ENCODE data around the gene CIRBP. TPM values are rescaled to one million over a fixed set of nuclear protein-coding genes. Genes with fewer than 3 reads are reported as not detected.
A peak's percentile ranks its signal among the peaks of the same experiment; 100 is the strongest.

The CIRBP gene
- total and polyA plus RNA-seq, 2 of the 13 experiments (the other 11 are each of a cell fraction or from before 2014, with no cell fraction given): 133 to 140 TPM

DNA sequence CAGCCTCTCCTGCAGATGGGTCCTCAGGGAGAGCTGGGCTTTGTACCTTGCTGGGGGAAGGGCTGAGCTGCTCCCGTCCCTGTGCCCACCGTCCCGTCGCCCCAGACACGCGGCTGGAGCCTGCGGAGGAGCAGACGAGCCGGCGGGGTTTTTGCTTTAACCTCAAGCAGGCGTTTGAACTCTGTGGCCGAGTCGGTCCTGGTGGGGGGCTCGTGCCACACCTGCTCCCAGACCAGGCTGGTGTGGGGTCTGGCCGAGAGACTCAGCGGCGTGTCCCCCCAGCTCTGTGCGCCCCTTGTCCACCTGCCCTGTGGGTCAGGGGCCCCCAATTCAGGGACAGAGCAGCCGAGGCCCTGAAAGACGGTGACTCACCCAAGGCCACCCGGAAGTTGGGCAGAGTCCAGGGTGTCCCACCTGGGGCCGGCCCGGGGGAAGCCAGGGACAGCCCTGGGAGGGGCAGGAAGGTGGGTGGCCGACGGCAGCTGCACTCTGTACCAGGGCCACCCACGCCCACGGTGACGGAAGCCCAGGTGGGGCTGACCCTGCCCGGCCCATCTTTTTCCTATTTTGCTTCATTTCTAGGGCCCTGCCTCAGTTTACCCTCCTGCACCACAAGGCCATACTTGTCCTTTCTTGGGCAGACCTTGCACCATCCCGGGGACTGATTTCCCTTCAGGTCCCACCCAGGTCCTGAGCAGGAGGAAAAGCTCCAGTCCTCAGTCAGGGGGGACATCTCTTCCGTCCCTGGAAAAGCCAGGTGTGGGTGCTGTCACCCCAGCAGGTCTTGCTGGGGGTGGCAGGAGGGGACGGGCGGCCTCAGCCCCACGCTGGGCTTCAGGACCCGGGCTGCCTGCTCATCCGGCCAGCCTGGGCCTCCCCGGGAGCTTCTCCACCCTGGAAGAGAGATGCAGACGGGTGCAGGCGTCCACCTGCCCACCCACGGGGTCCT, 21.8 kb downstream of the CIRBP start (continued):
- 0 out of 2 replicates have a peak, but pooled peaks have one; percentile 7 for TF ChIP-seq ZNF724P (CRISPR knock-in tag; IDR thresholded peaks at IDR 0.05; ENCODE audit: borderline replicate concordance)
- peak; percentile 53; the same call in 1 of the 2 replicates for TF ChIP-seq ZNF143 (CRISPR knock-in tag; IDR thresholded peaks at IDR 0.05)
- TF ChIP-seq SRSF1 (optimal IDR thresholded peaks at IDR 0.05; ENCODE audit: low read depth, low read length): no peak
- peak; percentile 75; the same call in 1 of the 2 replicates for TF ChIP-seq ZNF558 (CRISPR knock-in tag; IDR thresholded peaks at IDR 0.05; ENCODE audit: borderline replicate concordance)
- TF ChIP-seq, protein P1, sequence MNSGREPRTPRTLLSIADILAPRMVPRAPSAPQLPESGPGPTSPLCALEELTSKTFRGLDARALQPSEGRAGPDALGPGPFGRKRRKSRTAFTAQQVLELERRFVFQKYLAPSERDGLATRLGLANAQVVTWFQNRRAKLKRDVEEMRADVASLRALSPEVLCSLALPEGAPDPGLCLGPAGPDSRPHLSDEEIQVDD (CRISPR knock-in tag; IDR thresholded peaks at IDR 0.05; ENCODE audit: borderline replicate concordance): no peak
- TF ChIP-seq, protein P2, sequence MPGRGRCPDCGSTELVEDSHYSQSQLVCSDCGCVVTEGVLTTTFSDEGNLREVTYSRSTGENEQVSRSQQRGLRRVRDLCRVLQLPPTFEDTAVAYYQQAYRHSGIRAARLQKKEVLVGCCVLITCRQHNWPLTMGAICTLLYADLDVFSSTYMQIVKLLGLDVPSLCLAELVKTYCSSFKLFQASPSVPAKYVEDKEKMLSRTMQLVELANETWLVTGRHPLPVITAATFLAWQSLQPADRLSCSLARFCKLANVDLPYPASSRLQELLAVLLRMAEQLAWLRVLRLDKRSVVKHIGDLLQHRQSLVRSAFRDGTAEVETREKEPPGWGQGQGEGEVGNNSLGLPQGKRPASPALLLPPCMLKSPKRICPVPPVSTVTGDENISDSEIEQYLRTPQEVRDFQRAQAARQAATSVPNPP (CRISPR knock-in tag; IDR thresholded peaks at IDR 0.05): no peak
- peak; percentile 72 for TF ChIP-seq FOXA3 (CRISPR knock-in tag; IDR thresholded peaks at IDR 0.05)
- no peak for TF ChIP-seq ZNF790 (CRISPR knock-in tag; IDR thresholded peaks at IDR 0.05; ENCODE audit: borderline replicate concordance)
- TF ChIP-seq KLF11 (CRISPR knock-in tag; IDR thresholded peaks at IDR 0.05): peak; percentile 65; the same call in 1 of the 2 replicates
- no peak for TF ChIP-seq ZNF782 (CRISPR knock-in tag; IDR thresholded peaks at IDR 0.05; ENCODE audit: borderline replicate concordance)
- TF ChIP-seq, protein P3, sequence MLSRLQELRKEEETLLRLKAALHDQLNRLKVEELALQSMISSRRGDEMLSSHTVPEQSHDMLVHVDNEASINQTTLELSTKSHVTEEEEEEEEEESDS (CRISPR knock-in tag; IDR thresholded peaks at IDR 0.05; ENCODE audit: borderline replicate concordance): no peak
- TF ChIP-seq, protein P4, sequence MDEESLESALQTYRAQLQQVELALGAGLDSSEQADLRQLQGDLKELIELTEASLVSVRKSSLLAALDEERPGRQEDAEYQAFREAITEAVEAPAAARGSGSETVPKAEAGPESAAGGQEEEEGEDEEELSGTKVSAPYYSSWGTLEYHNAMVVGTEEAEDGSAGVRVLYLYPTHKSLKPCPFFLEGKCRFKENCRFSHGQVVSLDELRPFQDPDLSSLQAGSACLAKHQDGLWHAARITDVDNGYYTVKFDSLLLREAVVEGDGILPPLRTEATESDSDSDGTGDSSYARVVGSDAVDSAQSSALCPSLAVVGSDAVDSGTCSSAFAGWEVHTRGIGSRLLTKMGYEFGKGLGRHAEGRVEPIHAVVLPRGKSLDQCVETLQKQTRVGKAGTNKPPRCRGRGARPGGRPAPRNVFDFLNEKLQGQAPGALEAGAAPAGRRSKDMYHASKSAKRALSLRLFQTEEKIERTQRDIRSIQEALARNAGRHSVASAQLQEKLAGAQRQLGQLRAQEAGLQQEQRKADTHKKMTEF (CRISPR knock-in tag; IDR thresholded peaks at IDR 0.05): peak; percentile 85
- TF ChIP-seq, protein P5, sequence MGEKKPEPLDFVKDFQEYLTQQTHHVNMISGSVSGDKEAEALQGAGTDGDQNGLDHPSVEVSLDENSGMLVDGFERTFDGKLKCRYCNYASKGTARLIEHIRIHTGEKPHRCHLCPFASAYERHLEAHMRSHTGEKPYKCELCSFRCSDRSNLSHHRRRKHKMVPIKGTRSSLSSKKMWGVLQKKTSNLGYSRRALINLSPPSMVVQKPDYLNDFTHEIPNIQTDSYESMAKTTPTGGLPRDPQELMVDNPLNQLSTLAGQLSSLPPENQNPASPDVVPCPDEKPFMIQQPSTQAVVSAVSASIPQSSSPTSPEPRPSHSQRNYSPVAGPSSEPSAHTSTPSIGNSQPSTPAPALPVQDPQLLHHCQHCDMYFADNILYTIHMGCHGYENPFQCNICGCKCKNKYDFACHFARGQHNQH (CRISPR knock-in tag; IDR thresholded peaks at IDR 0.05): peak; percentile 84
- no peak for TF ChIP-seq ZNF7 (CRISPR knock-in tag; IDR thresholded peaks at IDR 0.05)
- 0 out of 2 replicates have a peak, but pooled peaks have one; percentile 14 for TF ChIP-seq CHD2 (IDR thresholded peaks at IDR 0.05; ENCODE audit: low read depth, low read length)
- TF ChIP-seq, protein P6, sequence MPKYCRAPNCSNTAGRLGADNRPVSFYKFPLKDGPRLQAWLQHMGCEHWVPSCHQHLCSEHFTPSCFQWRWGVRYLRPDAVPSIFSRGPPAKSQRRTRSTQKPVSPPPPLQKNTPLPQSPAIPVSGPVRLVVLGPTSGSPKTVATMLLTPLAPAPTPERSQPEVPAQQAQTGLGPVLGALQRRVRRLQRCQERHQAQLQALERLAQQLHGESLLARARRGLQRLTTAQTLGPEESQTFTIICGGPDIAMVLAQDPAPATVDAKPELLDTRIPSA (CRISPR knock-in tag; IDR thresholded peaks at IDR 0.05; ENCODE audit: borderline replicate concordance): no peak
- TF ChIP-seq EED (CRISPR knock-in tag; IDR thresholded peaks at IDR 0.05): no peak
- peak; percentile 92; the same call in 1 of the 2 replicates for TF ChIP-seq ZNF337 (CRISPR knock-in tag; IDR thresholded peaks at IDR 0.05; ENCODE audit: borderline replicate concordance, low read depth)
- TF ChIP-seq, protein P7, sequence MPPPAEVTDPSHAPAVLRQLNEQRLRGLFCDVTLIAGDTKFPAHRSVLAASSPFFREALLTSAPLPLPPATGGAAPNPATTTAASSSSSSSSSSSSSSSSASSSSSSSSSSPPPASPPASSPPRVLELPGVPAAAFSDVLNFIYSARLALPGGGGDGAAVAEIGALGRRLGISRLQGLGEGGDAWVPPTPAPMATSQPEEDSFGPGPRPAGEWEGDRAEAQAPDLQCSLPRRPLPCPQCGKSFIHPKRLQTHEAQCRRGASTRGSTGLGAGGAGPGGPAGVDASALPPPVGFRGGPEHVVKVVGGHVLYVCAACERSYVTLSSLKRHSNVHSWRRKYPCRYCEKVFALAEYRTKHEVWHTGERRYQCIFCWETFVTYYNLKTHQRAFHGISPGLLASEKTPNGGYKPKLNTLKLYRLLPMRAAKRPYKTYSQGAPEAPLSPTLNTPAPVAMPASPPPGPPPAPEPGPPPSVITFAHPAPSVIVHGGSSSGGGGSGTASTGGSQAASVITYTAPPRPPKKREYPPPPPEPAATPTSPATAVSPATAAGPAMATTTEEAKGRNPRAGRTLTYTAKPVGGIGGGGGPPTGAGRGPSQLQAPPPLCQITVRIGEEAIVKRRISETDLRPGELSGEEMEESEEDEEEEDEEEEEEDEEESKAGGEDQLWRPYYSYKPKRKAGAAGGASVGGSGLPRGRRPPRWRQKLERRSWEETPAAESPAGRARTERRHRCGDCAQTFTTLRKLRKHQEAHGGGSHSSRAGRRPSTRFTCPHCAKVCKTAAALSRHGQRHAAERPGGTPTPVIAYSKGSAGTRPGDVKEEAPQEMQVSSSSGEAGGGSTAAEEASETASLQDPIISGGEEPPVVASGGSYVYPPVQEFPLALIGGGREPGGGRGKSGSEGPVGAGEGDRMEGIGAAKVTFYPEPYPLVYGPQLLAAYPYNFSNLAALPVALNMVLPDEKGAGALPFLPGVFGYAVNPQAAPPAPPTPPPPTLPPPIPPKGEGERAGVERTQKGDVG (CRISPR knock-in tag; IDR thresholded peaks at IDR 0.05; ENCODE audit: borderline replicate concordance): peak; percentile 62; the same call in 1 of the 2 replicates

All from HepG2 (cell line).